ENCODE results near the gene CTRB1.
"Not testable (repeated sequence)": the region's sequence is repeated elsewhere in the genome, so short reads cannot be mapped to it uniquely, and the experiment has no call there.

CTRB1 gene

DNA sequence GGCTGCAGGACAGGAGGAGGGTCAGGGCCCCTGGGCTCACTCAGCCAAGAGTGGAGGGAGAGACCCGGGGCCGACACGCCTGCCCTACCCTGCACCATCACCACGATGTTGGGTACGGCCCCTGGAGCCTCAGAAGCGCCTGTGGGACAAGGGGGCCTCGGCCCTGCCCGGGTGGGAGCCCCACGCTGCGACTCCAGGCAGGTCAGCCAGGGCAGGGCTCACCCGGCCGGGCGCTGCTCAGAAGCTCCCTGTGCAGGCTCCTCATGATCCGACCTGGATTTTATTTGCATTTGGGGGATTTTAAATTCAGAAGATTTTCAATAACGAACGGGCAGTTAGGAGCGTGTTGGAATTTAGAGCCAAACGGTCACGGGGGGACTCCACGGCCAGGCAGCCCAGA is 13.9 kb upstream of the CTRB1 start:
- DNase-seq: not testable (repeated sequence)

DNA sequence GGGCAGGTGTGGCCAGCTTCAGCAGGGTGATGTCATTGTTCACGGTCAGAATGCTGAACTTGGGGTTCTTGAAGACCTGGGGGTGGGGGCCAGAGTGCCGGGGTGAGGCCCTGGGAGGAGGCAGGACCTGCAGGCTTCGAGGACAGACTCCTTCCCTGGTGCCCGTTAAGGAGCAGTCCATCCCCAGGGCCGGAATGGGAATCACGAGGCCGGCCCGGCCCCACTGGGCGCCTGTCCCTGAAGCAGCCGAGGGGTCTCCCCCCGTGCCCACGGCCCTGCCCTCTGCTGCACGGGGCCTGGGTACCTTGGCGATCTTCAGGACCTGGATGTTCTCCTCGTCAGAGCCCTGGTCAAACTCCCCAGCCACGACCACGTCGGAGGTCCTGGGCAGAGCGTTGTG is 13.3 kb upstream of the CTRB1 start:
- DNase-seq: not testable (repeated sequence)

GRCh38 chr16:75205961-75206748 is 12.6 kb upstream of the CTRB1 start:
- not testable (repeated sequence) for DNase-seq

DNA sequence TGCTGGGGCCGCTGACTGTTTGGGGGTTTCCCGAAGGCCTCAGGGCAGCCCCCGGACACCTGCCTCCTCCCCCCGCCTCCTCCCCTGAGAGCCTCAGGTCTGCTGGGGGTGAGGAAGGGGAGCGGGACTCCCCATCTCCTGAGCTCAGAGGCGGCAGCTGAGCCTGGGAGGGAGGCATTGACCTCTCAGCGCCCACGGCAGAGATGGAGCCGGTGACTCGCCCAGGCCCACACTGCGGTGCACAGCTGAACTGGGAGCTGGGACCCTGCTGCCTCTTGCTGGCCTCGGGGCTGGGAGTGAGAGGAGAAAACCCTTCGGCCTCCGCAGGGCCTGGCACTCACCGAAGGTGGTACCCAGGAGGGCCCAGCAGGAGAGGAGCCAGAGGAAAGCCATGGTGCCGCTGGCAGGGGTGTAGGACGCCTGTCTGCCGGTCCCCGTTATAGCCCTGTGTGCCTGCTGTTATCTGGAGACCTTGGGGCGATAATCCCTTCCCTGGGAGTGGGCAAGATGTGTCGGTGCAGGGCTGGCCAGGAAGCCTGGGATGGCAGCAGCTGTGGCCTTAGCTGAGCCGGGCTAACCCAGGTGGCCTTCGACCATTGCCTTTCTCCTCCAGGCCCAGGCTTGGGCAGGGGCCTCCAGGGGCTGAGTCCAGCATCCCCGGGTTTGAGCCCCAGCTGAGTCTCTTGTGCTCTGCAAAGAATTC is 11.9 kb upstream of the CTRB1 start, which contains the start of gene CTRB2:
Gene CTRB2 (minus strand): TSS at position 413 of the 703 bp plus-strand sequence. CDS start 20 bp downstream, at position 393.
- DNase-seq: no peak

GRCh38 chr16:75207831-75208230 is 11.0 kb upstream of the CTRB1 start:
- no peak for DNase-seq

DNA sequence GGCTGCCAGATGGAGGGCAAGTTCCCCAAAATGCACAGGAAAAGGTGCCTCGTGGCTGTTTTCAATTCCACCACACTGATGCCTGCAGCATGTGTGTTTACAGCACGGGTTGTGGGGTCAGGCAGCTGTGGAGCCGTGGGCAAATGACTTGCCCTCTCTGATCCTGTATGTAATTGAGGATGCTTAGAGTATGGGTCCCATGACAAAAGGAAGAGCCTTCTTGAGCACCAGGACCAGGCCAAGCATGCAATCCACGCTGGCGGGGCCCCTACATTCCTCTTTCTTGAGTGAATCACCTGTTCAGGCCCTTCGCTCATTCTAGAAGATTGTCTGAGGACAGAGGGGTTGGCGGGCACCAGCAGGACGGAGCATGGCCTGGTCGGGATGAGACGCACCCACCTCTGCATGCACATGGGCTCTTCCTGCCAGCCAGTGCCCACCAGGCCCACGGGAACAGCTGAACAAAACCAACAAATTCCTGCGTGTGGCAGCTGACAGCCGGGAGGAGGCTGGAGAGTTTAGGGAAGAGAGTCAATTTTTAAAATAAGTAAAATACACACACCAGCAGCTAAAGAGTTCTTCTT is 10.5 kb upstream of the CTRB1 start:
- DNase-seq: no peak

- no peak for DNase-seq
These were observed 9.8 kb upstream of the CTRB1 start for GRCh38 chr16:75208861-75209505.

- DNase-seq: not testable (repeated sequence)
These were observed 9.3 kb upstream of the CTRB1 start for GRCh38 chr16:75209514-75209913.

DNA sequence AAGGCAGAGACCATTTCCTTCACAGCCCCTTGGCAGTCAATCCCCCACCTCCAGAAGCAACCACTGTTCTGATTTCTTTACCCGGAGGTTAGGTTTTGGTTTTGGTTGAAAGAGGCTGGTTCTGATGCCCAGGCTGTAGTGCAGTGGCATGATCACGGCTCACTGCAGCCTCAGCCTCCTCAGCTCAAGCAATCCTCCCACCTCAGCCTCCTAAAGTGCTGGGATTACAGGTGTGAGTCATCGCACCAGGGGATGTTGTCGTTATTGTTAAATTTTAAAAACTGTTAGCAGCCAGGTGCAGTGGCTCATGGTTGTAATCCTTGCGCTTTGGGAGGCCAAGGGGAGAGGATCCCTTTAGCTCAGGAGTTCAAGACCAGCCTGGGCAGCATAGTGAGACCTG is 8.8 kb upstream of the CTRB1 start:
- no peak for DNase-seq

GRCh38 chr16:75211286-75211685 is 7.5 kb upstream of the CTRB1 start:
- DNase-seq: not testable (repeated sequence)

- DNase-seq: no peak
These were observed 2.7 kb upstream of the CTRB1 start for GRCh38 chr16:75216127-75216526.

GRCh38 chr16:75216576-75216975 is 2.2 kb upstream of the CTRB1 start:
- DNase-seq: no peak

DNA sequence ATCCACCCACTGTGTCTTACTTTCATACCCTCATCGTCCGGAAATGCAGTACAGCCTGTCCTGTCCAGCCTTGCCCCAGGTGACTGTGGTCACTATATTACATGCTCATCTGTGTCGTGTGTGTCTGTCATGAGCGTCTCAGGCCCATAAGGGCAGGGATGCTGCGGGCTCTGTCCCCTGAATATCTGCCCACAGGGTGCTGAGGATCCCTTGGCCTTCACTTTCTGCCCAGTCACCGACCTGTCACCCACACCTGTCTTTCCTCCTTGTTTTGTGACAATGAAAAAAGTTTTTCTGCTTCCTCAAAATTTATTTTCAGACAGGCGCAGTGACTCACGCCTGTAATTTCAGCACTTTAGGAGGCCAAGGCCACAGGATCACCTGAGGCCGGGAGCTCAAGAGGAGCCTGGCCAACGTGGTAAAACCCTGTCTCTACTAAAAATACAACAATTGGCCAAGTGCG is 1.4 kb upstream of the CTRB1 start:
- DNase-seq: no peak

GRCh38 chr16:75219088-75219487 is 300 bp downstream of the CTRB1 start:
- DNase-seq: no peak

DNA sequence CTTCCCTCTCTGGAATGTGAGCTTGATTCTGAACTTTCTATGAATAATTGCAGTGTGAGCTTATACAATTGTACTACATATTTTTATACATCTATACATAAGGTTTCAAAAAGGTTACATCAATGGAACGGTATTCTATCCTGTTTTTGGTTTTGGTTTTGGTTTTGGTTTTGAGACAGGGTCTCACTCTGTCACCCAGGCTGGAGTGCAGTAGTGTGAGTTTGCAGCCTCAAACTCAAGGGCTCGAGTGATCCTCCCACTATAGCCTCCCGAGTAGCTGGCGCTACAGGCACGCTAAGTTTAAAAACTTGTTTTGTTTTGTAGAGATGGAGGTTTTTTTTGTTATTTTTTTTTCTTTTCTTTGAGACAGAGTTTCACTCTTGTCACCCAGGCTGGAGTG is 1.1 kb downstream of the CTRB1 start:
- peak; percentile 24 for DNase-seq

DNA sequence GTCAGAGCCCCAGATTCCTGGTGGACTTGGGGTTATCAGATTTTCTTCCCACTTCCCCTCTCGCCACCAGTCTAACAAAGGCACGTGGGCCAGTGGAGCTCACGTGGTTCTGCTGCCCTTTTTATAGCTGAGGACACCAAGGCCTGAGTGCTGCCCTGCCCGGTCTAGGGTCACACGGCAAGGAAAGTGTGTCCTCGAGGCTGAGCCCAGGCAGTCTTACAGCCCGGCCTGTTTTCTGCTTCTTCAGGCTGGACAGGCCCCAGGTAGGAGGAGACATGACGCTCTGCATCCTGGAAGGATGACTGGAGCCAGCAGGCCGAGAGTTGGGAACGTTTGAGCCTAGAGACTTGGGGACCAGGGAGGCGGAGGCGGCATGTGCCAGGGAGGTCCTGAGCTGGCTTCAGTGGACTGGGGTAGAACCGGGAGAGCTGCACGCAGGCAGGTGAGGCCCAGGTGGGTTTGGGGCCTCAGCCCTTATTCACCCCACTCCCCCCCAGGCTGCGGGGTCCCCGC is 3.5 kb downstream of the CTRB1 start:
- DNase-seq: peak; percentile 44

DNA sequence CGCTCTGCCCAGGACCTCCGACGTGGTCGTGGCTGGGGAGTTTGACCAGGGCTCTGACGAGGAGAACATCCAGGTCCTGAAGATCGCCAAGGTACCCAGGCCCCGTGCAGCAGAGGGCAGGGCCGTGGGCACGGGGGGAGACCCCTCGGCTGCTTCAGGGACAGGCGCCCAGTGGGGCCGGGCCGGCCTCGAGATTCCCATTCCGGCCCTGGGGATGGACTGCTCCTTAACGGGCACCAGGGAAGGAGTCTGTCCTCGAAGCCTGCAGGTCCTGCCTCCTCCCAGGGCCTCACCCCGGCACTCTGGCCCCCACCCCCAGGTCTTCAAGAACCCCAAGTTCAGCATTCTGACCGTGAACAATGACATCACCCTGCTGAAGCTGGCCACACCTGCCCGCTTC is 4.3 kb downstream of the CTRB1 start:
- DNase-seq: not testable (repeated sequence)

DNA sequence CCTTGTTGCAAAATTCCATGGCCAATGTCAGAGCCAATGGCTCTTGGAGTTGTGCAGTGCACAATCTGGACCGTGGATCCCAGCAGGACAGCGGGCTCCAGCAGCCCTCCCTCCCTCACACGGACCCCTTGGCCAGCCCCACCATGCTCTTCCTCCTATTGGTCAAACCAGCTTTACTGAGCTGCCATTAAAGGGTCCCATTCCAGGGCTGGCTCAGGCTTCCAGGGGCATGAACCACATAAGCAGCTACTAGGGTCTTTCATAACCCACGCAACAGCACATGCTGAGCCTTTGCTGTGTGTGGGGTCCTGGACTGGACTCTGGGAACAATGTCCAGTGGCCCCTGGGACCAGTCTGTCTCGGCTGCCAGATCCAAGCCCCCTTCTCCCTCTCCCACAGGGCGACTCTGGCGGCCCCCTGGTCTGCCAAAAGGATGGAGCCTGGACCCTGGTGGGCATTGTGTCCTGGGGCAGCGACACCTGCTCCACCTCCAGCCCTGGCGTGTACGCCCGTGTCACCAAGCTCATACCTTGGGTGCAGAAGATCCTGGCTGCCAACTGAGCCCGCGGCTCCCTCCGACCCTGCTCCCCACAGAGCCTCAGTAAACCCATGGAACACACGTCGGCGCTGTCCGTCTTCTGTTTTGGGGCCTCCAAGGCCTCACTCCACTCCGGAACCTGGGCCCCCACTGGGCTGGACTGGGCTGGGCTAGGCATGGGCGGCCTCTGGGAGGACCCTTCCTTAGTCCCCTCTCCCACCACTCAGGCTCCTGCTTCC is 5.7 kb downstream of the CTRB1 start:
- DNase-seq: no peak

DNA sequence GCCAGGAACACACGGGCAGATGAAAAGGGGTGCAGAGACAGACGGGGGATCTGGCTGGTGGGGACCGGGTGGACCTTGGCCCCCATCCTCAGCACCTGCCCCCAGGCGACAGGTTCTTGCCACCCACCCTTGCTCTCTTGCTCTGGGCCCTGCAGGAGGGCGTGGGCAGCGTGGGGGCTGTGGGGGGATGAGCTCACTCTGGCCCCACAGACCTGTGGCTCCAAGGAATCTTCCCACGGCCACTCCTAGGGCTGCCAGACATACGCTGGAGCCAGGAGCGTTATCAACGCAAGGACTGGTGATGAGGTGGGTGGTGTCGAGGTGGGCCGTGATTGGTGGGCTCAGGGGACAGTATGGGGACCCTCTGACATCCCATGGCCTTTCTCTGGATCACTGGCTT is 6.3 kb downstream of the CTRB1 start:
- no peak for DNase-seq

- DNase-seq: no peak
These were observed 7.1 kb downstream of the CTRB1 start for GRCh38 chr16:75225678-75226515.

Data from inflammatory macrophage treated with lipopolysaccharide for 4 hours (primary cell).